GM15510 (cell line): ENCODE measurements around the gene ARRDC1.

Experiments
- POLR2A ChIP-seq: IDR thresholded peaks from 3 replicates; pipeline ENCODE4 v1.6.1; 2011; ENCODE audit warnings: borderline replicate concordance; ENCODE audit not compliant: insufficient read length; ENCODE audit errors: extremely low read depth

ARRDC1 gene

DNA sequence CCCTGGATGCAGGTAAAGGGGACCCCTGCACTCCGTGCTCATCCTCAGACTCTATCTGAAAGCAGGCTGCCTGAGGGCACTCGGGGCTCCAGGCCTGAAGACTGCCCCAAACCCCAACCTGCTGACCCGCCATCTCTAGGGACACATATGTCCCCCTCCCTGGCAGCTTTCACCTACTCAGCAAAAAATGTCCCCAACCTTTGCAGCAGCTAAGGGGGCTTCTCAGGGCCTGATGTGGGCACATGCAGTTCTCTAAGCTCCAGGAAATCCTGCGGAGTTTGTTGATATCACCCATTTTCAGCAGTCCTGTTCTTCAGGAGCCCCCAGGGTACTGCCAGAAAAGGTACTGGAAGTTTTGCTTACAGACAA is 24.5 kb upstream of the ARRDC1 start:
- TF ChIP-seq POLR2A, result no peak

DNA sequence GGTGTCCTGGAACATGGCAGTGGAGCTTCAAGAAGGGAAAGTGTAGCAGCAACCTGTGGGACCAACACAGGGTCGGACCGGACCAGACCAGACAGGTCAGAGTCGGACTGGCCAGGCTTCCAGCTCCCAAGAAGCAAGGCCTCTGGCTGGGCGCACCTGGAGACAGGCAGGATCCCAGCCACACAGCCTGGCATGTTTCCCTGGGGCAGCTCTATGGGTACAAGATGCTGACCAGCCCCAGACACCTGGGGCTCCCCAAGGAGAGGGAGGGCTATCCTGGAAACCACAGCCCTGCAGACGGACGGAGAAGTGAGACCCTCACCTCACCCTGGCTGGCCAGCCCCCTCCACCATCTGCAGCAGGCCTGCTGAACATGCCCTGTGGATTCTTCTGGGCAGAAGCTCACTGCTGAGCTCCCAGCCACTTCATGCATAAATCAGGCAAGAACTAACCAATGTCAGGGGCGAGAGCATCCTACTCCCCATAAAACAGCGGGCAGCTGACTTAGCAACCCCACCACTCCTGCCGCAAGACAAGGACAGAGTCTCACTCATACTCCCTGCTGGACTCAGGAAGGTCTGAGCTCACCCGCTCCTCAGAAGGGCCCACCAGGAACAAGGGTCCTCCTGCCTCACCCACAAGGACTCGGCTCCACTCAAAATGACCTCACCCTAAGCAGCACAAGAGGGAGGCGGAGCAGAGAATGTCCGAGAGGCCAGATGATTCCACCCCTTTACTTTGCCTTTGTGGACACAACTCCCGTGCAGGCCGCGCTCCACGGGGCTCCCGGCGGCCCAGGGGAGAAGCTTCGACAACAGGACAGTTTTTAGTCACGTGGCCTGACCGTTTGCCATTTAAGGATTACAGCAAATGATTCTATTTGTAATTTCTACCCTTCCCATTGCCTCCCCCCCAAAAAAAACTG is 23.9 kb upstream of the ARRDC1 start:
- no peak for TF ChIP-seq POLR2A

DNA sequence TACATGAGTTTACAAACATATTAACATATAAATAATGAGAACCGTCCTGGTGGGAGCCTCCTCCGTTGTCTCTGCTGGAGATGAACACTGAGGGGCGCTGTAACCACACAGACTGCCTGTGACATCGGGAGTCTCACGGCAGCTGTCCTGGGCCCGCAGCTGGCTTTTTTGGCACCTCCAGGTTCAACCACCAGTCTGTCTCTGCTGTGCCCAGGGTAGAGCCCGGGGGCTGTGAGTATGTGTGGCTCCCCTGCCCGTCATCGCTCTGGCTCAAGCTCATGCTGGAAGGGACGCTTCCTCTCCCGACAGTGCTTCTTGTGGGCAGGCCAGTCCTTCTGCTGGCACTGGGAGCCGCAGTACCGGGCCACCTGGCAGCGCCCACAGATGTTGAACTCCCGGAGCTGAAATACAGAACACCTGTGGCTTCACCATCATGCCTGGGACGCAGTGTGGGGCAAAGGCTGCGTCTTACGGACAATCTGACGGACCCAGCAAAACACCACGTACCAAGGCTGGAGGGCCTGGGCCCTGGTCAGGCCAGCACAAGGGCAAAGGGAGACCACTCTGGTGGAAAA is 23.1 kb upstream of the ARRDC1 start:
- TF ChIP-seq POLR2A, result no peak

DNA sequence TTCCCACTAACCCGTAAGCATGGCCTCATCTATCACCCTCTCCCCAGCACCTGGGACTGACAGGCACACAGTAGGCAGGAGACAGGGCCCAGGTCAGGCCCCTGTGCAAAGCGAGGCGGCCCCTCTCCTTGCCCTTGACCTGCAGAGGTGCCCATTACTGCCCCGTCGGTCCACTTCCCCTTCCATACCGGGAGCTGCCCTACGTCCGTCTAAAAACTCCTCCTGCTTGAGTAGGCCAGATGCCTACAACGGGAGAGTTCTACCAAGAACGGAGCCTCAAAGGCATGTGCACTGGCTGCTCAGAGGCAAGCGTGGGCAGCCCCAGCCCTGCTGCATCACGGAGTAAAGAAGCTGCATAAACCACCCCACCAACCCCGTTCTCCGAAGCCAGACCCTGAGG is 22.1 kb upstream of the ARRDC1 start:
- TF ChIP-seq POLR2A, result no peak

DNA sequence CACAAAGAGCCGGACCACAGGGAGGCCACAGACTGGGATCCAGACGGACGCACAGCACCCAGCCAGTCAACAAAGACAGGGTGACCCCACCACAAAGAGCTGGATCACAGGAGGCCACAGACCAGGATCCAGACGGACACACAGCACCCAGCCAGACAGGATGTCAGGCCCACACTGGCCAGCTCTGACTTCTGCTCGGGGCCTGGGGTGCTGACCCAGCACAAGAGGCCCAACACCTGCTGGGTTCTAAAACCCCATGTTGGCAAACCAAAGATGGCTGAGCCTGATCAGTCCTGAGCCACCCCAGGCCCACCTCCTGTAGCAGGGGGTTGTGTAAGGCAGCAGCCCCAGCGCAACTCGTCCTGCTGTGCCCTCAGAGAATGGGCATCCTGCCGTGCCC is 21.5 kb upstream of the ARRDC1 start:
- TF ChIP-seq POLR2A, result no peak

DNA sequence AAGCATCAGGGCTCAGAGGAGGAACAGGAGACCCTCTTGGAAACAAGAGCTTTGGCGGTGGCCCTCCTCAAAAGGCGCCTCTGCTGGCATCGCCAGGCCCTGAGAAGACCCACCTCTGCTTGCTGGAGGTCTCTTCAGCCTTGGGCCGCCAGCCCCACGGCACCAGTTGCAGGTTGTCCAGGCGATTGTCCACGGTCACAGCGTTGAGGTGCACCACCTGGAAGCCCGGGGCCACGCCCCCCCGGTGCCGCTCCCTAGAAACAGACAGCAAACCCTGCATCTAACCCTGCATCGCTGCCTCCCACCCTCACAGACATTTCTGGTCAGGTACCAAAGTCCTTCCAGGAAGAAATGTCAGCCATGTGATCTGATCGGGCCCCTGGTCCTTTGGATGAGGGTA is 18.6 kb upstream of the ARRDC1 start:
- TF ChIP-seq POLR2A, result no peak

DNA sequence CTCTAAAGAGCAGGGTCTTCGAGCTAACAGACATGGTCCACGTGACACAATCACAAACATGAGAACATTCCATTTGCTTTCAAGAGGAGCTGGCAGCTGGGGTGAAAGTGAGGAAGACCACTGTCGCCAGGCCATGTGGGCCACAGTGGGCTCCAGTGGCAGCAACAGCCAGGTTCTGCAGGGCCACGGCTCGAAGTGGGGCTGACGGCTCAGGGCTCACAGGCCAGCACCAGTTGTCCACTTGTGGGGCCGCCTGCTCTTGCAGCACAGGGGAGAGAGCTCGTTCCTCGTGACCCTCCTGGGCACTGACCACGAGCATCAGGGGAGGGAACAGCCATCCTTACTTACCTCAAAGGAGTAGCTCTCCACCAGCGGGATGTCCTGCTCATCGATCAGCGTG is 17.2 kb upstream of the ARRDC1 start:
- TF ChIP-seq POLR2A, result no peak

DNA sequence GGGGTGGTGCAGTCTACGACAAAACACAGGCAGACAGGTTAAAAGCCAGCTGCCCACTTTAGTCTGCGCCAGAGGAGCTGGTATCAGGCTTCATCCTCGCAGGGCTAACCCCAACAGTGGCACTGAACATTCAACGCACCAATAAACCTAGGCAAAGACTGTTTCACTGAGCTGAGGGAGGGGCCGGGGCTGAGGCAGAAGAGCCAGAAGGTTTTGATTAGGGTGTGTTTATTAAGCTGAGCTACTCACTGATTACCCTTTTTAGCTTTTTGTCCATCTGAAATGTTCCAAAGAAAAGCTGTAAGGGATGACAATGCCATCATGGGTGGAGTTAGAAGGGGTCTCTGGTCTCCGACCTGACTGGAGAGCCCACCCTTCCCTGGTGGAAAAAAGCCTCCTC is 16.6 kb upstream of the ARRDC1 start:
- TF ChIP-seq POLR2A, result no peak

DNA sequence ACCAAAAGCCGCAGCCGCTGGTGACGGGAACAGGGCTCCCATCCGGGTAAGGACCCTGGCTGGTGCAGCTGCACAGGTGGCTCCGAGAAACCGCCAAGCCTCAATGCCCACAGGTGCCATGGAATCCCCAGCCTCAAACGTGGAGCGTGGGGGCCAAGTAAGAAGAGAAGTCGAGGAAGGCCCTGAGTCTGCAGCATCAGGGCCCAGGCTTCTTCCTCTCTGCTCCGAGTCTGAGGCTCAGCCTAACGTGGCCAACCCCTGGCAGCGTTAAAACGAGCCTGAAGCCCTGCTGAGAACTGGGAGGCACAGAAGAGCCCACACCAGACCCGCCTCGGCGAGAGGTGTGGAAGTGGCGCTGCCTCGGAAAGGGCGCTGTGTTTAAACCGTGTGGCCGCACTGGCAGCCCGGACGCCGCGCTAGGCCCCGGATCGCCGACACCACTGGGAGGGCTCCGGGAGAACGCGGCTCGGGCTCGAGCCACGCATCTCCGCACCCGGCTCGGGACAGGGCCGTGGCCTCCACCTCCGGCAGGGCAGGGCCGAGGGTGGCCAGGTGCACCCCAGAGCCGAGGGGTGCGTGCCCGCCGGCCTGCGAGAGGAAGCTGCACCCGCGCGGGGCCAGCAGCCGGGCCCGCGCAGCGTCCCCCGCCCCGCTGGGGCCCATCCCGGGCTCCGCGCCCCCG is 15.9 kb upstream of the ARRDC1 start:
- no peak for TF ChIP-seq POLR2A

DNA sequence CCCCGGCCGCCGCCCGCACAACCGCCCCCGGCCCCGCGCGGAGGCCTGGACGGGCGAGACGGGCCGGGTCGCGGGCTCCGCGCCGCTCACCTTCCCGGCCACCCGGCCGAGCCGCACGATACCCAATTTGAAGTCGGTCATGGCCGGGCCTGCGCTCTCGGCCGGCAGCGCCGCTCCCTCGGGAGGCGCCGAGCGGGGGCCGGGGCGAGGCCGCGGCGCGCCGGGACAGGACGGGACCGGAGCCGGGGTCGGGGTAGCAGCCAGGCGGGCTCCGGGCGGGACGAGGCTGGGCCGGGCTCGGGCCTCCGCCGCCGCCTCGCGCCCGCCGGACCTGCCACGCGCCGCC is 15.4 kb upstream of the ARRDC1 start:
- no peak for TF ChIP-seq POLR2A

DNA sequence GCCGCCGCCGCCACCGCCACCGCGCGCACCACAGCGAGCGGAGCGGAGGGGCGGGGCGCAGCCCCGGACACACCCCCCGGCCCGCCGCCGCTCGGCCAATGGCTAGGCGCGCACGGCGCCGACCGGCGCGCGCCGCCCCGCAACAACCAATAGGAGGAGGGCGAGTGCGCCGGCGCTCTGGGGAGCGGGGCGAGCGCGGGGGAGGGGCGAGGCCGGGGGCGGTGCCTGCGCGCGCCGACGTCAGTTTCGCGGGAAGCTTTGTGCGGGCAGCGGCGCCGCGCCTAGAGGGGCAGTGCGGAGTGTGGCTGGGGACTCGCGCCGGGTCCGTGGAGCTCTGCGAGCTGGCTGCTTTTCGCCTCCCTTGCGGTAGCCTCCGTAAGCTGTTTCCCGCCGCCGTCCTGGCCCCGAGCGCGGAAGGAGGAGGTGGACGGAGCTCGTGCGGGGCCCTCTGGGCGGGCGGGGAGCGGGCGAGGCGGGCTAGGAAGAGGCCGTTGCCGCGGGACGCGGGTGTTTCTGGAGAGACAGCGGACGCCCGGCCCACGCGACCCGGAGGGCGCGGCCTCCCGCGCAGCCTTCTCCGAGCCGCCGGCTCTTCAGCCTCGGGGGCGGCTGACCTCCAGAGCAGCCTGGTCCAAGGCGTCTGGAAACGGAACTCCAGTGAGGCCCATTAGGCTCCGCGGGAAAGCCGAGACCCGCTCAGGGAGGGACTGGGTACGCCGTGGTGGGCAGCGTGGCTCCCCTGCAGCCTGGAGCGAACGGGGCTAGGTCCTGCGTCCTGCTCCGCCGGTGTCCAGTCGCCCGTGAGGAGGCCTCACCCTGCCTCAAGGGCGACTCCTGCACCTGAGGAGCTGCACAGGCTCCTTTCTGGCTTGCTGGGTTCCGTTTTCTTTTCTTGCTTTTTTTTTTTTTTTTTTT is 14.8 kb upstream of the ARRDC1 start, which contains the start of gene ZMYND19:
ZMYND19 (minus strand) TSS at position 44 of the 915 bp plus-strand sequence. CDS start 249 bp downstream, outside the sequence.
- TF ChIP-seq POLR2A, result peak; percentile 54

DNA sequence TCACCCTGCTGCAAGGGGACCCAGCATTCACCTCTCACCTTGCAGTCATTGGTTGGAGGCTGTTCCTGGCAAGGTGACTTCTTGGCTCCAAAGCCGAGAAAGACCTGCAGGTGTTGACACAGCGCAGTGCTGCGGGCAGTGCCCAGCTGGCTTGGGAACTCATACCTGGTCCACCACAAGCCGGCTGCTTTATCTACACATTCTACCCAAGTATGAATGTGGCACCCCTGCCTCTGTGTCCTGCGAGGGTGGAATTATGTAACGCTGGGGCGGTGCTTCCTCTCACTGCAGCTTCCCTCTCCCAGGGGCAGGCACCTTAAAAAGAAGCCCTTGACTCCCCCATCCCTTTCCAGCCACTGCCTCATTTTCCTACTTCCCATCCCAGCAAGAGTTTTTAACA is 12.7 kb upstream of the ARRDC1 start:
- TF ChIP-seq POLR2A, result no peak

DNA sequence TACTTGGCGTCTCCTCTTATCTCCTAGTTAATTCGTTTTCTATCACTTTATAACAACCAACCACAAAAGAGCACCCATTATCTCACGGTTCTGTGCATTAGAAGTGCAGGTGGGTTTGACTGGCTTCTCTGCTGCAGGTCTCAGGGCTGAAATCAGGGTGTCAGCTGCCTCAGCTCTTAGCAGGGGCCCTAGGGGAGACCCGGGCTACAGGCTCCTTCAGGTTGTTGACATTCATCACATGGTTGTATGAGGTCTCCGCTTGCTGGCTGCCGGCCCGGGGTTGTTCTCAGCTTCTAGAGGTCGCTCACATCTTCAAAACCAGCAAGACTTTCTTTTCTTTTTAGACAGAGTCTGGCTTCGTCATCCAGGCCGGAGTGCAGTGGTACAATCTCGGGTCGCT is 12.3 kb upstream of the ARRDC1 start:
- no peak for TF ChIP-seq POLR2A

DNA sequence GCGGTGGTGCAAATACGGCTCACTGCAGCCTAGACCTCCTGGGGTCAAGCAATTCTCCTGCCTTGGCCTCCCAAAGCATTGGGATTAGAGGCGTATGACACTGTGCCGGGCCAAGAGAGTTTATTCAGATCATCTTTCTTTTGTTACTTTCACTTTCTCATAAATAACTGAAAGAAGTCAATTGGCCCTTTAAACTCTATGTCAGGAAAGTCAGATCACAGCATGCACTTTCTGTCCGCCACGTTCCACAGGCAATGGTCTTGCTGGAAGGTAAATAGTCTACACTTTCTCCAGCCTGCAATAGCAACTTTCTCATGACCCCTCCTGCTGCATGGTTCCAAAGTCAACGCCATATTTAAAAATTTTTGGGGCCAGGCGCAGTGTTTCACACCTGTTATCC is 6.5 kb upstream of the ARRDC1 start:
- no peak for TF ChIP-seq POLR2A

DNA sequence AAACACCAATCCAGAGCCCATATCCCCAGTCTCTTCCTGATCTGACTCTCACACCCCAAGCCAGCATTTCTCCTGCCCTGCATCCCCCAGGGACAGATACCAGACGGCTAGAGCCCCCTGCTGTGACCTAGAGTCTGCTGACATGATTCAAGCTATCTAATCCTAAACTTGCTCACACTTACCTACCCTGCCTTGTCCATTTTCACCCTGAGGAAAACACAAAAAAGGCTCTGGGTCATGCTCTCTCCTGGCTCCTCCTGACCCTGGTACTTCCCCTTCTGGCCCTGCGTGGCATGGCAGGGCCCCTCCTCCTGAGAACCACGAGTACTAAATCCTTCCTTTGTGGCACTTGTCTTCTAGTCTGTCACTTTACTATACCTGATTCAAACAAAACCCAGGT is 2.8 kb upstream of the ARRDC1 start:
- TF ChIP-seq POLR2A, result no peak

DNA sequence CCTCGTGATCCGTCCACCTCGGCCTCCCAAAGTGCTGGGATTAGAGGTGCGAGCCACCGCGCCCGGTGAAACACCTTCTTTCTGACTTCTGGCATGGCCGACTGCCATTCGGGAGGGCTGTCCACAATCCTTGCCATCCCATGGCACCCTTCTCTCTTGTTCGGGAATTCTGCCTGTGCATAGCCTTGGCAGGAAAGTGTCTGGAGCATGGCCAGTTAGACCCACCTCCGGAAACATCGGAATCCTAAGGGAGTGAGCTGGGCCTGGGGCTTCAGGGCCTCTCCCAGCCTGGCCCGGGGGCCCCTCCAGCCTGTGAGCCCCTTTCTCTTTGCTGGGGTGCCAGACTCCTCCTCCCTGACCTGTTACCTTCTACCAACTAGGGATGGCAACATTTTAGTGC is 1.6 kb upstream of the ARRDC1 start:
- TF ChIP-seq POLR2A, result no peak
